NB4 (cell line): ENCODE measurements around the gene HIRA.

Experiments used
- DNase-seq: peaks from one replicate; pipeline ENCODE4 v3.0.0; 2010; ENCODE audit warnings: low read depth
- H3K4me3 ChIP-seq: one replicate; pipeline ENCODE4 v1.5.1; 2011; ENCODE audit warnings: mild to moderate bottlenecking, low read depth, low read length, moderate library complexity
- MYC ChIP-seq: IDR thresholded peaks from 2 replicates; pipeline ENCODE4 v1.6.1; 2011; ENCODE audit warnings: low read depth, low read length
- POLR2A ChIP-seq: IDR thresholded peaks from 2 replicates; pipeline ENCODE4 v1.6.1; 2011; ENCODE audit warnings: mild to moderate bottlenecking; ENCODE audit not compliant: insufficient read length; ENCODE audit errors: extremely low read depth
- TF ChIP-seq, protein P1 (sequence below): IDR thresholded peaks from one replicate; pipeline ENCODE4 v1.5.1; 2012; ENCODE audit warnings: low read depth, low read length
- TF ChIP-seq, protein P2 (sequence below): IDR thresholded peaks from 2 replicates; pipeline ENCODE4 v1.6.1; 2011; ENCODE audit warnings: low read depth, low read length

The HIRA gene

DNA sequence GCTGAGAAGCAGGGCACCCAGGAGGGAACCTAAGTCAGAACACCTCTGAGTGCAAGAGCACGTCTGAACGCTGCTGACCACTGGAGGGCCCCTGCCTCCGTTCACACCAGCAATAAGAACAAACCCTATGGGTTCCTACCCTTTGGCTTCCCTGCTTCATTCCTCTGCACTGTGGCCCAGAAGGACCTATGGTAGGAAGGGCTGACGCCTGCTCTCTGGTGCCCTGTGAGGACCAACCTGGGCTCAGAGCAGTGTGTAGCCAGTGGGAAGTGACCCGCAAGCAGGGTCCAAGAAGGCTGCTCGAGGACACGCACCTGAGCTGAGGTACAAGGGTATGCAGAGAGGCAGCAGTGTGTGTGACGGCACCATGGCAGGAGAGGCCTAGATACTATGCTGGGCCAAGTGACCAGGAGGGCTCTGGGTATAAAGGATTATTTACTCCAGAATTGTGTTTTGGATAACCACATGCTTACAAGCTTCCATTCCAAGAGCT, 71.2 kb downstream of the HIRA start:
- TF ChIP-seq POLR2A (no peak), MYC (no peak)
- TF ChIP-seq, protein P1, sequence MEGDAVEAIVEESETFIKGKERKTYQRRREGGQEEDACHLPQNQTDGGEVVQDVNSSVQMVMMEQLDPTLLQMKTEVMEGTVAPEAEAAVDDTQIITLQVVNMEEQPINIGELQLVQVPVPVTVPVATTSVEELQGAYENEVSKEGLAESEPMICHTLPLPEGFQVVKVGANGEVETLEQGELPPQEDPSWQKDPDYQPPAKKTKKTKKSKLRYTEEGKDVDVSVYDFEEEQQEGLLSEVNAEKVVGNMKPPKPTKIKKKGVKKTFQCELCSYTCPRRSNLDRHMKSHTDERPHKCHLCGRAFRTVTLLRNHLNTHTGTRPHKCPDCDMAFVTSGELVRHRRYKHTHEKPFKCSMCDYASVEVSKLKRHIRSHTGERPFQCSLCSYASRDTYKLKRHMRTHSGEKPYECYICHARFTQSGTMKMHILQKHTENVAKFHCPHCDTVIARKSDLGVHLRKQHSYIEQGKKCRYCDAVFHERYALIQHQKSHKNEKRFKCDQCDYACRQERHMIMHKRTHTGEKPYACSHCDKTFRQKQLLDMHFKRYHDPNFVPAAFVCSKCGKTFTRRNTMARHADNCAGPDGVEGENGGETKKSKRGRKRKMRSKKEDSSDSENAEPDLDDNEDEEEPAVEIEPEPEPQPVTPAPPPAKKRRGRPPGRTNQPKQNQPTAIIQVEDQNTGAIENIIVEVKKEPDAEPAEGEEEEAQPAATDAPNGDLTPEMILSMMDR, result no peak
- TF ChIP-seq, protein P2, sequence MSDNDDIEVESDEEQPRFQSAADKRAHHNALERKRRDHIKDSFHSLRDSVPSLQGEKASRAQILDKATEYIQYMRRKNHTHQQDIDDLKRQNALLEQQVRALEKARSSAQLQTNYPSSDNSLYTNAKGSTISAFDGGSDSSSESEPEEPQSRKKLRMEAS, result no peak
- H3K4me3 ChIP-seq, result no peak overlapping the region
- DNase-seq, result no peak

DNA sequence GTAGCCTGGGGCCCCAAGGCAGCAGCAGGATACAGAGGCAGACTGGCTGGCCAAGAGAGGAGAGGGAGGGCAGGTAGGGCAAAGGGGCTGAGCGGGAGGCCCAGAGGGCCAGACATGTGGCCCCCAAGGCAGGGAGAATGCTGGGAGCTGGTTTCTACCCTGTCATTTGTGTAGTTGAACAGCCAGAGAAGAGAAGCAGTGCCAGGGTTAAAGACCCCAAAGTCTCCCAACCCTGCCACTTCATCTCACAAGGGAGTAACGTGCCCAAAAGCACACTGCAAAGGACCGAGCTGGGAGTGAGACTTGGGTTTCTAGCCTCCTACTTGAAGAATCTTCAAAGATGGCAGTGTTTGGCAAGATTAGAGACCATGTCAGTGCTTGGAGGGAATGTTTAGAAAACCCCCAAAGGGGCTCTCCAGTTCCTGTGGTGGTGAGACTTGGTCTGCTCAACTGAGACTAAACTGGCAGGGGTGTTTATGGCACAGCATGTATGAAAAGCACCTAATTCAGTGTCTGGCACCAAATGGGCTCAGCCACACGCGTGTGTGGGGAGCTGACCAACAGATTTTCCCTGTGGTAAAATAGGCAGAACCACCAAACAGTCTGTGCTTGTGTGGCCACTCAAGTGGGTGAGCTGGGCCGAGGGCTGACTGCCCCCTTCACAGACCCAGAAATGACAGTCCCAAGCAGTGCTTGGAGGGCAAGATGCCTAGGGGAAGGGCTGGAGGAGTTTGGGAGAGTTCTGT, 71.8 kb downstream of the HIRA start:
- H3K4me3 ChIP-seq, result no peak overlapping the region
- TF ChIP-seq MYC (no peak), POLR2A (no peak)
- TF ChIP-seq, protein P2, result no peak
- TF ChIP-seq, protein P1, result no peak
- no peak for DNase-seq

DNA sequence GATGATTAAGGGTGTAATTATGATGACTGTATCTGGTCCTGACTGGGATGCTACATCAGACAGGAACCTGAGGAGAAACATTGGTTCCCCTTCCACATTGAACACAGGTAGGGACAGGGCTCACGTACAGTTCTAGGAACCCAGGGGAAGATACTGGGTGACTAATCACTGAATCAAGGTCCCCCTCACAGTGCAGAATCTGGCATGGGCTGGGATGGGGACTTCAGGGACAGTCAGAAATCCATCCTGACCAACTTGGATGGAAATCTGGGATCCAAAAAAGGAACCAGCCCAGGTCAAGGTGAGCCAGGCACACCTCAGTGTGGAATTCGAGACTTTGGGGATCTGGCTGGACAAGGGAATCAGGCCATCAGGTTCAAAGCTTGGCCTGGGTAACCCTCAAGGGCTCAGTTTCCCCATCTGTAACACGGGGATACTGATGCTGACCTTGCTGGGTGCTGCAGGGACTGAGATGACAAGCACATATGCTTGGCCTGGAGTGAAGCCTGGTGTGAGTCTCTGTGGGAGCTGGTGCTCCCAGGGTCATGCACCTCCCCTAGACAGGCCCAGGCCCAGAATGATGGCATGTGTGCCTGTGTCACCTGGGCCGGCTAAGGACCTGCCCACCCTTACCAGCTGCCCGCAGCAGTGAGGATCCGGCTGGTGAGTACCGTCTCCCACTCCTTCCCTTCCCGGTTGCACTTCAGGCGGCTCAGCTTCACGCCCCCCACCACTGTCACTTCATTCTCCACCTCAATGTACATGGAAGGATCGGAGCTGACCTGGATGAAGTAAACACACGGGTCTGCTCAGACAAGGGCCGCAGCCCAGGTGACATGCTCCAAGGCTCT, 72.6 kb downstream of the HIRA start:
- H3K4me3 ChIP-seq, result no peak overlapping the region
- TF ChIP-seq POLR2A (no peak), MYC (no peak)
- TF ChIP-seq, protein P1, result no peak
- TF ChIP-seq, protein P2, result no peak
- DNase-seq, result no peak

DNA sequence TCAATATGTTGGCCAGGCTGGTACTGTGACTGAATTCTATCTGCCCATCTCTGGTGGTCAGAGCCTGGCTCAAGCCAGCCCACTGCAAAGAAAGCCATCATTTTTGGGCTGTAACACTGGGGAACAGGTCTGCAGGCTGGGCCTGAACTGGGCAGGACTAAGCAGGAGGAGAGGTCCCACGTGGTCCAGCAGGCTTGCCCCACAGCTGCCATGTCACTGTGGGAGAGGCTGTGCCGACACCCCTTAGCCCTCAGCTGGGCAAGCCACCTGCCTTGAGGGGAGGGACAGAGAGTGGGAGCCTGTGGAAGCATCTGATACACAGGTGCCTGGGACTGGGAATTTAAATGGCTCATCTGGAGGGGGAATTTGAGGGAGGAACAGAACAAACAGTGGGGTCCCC, 73.3 kb downstream of the HIRA start:
- TF ChIP-seq, protein P2, result no peak
- TF ChIP-seq POLR2A, result no peak
- TF ChIP-seq MYC, result no peak
- TF ChIP-seq, protein P1, result no peak
- no peak for DNase-seq
- no peak overlapping the region for H3K4me3 ChIP-seq

DNA sequence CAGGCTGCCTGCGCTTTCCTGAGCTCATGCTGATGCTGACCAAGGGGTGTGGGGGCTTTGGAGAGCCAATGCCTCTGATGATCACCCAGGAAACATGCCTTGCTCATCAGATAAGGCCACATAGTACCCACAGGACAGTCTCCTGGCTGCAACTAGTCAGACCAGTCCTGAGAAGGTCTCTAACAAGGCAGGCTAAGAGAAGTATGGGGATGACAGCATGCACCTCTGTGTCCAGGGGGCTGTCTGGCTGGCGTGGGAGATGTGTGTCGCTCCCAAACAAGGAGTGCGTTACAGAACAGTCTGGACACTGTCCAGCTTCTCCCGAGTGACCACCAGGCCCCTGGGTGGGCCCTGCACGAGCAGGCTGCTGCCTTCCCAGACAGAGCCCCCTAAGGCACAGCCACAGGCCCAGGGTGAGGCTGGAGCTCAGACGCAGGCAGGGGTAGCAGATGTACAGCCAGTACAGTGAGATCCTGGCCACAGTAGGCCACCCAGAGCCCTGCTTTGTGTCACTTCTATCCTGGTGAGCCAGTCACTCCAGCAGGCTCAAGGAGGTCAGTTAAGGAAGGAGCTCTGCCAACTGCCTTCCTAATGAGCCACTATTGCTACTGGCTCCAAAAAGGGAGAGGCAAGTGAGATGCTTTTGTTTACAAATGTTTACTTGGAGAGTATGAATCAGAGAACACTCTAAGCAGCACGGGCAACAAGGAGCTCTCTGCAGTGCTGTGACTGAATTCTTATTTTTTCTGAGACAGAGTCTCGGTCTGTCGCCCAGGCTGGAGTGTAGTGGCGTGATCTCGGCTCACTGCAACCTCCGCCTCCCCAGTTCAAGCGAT, 74.0 kb downstream of the HIRA start:
- DNase-seq, result no peak
- no peak overlapping the region for H3K4me3 ChIP-seq
- TF ChIP-seq POLR2A (no peak), MYC (no peak)
- TF ChIP-seq, protein P1, result no peak
- TF ChIP-seq, protein P2, result no peak
